Measurements from ENCODE around the gene SSBP3.

GRCh38 chr1:54291276-54292001 lies 114.8 kb downstream of the SSBP3 start:
- no peak for TF ChIP-seq EZH2 (IDR thresholded peaks at IDR 0.05)
- TF ChIP-seq POLR2AphosphoS5 (IDR thresholded peaks at IDR 0.05; ENCODE audit: borderline replicate concordance, low read depth, low read length): no peak
- no peak for TF ChIP-seq FOXP2 (optimal IDR thresholded peaks at IDR 0.05; ENCODE audit: control extremely low read depth, extremely low read length, insufficient read depth)
